ENCODE results near the gene GPBP1L1.

GRCh38 chr1:45589861-45590260 is 96.5 kb downstream of the GPBP1L1 start:
- TF ChIP-seq POLR2AphosphoS5 (IDR thresholded peaks at IDR 0.05; ENCODE audit: low read depth, low read length) (no peak), POLR2A (IDR thresholded peaks at IDR 0.05; ENCODE audit: low read depth, low read length) (no peak), SPI1 (IDR thresholded peaks at IDR 0.05; ENCODE audit: low read depth, low read length) (no peak), TAF1 (IDR thresholded peaks at IDR 0.05; ENCODE audit: low read depth, low read length) (no peak), POU2F2 (IDR thresholded peaks at IDR 0.05; ENCODE audit: low read depth, low read length) (no peak), PAX5 (IDR thresholded peaks at IDR 0.05; ENCODE audit: insufficient read depth, low read length, severe bottlenecking) (no peak)

Measured in GM12891 (cell line).